ENCODE data around the gene ZNF593OS.

Gene ZNF593OS

DNA sequence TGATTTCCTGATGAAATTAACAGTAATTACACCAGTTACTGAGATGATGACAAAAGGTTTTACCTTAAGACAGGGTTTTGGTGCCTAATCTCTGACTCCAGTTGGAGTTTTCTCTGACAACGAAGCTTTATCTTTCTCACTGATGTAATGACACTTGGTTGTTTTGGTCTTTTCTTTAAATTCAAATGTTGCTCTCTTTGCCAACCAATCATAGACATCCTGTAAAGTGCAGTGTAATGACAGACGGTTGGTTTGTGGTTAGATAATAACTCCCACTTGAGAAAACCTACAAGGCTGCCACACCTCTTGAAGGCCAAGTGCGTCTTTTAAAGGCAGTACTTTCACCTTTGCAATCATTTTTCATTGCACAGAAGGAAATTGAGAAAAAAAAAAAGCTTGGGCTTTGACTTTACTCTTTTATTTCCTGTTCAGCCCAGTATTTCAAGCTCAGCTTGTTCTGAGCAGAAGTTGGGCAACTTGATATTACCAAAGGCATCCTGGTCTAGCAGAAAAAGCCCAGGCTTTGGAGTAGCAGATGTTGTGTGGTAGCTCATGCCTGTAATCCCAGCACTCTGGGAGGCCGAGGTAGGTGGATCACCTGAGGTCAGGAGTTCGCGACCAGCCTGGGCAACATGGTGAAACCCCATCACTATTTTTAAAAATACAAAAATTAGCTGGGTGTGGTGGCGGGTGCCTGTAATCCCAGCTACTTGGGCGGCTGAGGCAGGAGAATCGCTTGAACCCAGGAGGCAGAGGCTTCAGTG lies 45.1 kb downstream of the ZNF593OS start:
- ChIA-PET CTCF (interaction anchor here (0.7 to 1.3 kb wide), 4 partner anchors 22 to 948 kb away, joined by 3 to 4 read pairs (median 4); no protein-coding TSS in a partner anchor), POLR2A (ENCODE audit: low non-redundant PET) (interaction anchor here (0.6 to 0.8 kb wide), 2 partner anchors 15 to 108 kb away, joined by 3 to 6 read pairs; partner anchors contain the start of genes CEP85 and PDIK1L)
- peak; percentile 33 for DNase-seq (ENCODE audit: low spot score)
- TF ChIP-seq, protein P1, sequence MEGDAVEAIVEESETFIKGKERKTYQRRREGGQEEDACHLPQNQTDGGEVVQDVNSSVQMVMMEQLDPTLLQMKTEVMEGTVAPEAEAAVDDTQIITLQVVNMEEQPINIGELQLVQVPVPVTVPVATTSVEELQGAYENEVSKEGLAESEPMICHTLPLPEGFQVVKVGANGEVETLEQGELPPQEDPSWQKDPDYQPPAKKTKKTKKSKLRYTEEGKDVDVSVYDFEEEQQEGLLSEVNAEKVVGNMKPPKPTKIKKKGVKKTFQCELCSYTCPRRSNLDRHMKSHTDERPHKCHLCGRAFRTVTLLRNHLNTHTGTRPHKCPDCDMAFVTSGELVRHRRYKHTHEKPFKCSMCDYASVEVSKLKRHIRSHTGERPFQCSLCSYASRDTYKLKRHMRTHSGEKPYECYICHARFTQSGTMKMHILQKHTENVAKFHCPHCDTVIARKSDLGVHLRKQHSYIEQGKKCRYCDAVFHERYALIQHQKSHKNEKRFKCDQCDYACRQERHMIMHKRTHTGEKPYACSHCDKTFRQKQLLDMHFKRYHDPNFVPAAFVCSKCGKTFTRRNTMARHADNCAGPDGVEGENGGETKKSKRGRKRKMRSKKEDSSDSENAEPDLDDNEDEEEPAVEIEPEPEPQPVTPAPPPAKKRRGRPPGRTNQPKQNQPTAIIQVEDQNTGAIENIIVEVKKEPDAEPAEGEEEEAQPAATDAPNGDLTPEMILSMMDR (conservative IDR thresholded peaks at IDR 0.05; ENCODE audit: low read depth): no peak
- H3K27ac ChIP-seq: peak overlapping the region; percentile 82

DNA sequence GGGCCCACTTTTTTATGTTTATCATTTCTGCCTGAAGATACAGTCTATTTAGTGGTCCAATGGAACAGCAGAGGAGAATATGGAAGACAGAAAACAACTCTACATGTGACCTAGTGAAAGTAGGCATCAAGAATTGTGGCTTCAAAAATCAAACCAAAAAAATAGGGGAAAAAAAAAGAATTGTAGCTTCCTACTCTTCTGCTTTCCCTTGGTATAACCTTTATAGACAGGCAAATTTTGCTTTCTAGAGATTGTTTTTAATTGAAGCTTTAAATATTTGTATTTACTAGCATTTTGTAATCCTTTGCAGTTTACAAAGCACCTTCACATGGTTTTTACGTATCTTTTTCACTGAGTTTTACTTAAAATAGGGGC lies 45.7 kb downstream of the ZNF593OS start:
- TF ChIP-seq, protein P1 (conservative IDR thresholded peaks at IDR 0.05; ENCODE audit: low read depth): no peak
- no peak for DNase-seq (ENCODE audit: low spot score)
- no peak overlapping the region for H3K27ac ChIP-seq
- CTCF ChIA-PET: interaction anchor here (0.7 to 1.0 kb wide), 3 partner anchors 19 to 196 kb away, joined by 3 to 4 read pairs (median 3); no protein-coding TSS in a partner anchor
- POLR2A ChIA-PET (ENCODE audit: low non-redundant PET): no interaction called here

DNA sequence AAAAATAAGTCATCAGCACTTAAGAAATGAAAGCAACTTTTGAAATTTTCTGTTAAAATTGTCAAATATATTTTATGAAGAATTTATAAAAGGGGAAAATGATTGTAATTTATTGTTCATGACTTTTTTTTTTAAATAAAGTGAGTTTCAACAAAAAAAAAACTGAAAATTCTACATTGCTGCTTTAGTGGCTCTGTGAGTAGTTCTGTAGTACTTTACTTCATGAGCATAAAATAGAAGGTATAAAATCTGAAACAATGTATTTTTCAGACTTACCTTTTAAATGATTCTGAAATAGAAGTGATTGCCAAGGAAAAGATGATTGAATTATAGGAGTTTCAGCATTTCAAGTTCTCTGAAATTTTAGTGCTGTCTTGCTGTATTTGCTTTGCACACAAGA lies 46.2 kb downstream of the ZNF593OS start:
- no peak for DNase-seq (ENCODE audit: low spot score)
- TF ChIP-seq, protein P1 (conservative IDR thresholded peaks at IDR 0.05; ENCODE audit: low read depth): no peak
- ChIA-PET POLR2A (ENCODE audit: low non-redundant PET) (no interaction called here), CTCF (interaction anchor here (0.7 kb wide), 1 partner anchor 20 kb away, joined by 3 read pairs; no protein-coding TSS in a partner anchor)
- H3K27ac ChIP-seq: no peak overlapping the region

DNA sequence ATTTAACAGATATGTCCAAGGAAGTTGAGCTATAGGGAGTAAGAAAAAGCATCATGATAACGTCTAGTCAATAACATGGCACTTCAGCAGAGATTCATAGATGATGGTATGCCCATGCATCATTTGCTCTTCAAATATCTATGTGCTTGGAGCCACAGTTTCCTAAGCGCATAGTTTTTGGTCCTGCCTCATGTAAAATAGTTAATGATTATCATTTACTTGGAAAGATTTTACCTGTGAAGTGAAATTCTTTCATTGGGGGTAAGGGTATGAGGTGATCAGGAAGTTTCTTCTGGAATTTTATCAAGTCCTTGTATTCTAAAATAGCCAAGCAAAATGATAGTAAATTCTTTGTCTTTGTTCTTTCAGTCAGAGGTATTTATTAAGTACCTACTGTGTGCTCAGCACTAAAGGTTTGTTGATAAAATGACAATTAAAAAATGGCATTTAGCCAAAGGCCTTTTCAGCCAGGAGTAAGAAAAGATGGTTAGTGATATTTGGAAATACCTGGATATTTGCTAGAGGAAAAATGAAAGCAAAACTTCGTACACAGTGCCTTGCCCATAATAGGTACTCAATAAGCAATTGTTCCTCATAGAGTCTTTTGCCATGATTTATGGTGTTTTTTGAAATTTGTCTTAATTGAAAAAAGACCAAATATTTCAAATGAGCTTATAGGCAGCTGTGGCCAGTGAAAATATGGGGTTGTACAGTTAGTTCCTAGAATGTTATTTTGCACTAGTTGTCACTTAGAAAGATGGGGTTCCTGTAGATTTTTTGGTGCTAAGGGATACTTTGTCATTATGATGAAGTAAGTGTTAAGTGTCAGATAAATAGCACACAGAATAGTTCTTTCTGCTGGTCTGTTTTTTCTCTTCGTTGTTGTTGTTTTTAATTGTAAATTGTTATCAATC lies 47.0 kb downstream of the ZNF593OS start:
- no peak for DNase-seq (ENCODE audit: low spot score)
- POLR2A ChIA-PET (ENCODE audit: low non-redundant PET): no interaction called here
- no peak overlapping the region for H3K27ac ChIP-seq
- TF ChIP-seq, protein P1 (conservative IDR thresholded peaks at IDR 0.05; ENCODE audit: low read depth): no peak
- CTCF ChIA-PET: no interaction called here

DNA sequence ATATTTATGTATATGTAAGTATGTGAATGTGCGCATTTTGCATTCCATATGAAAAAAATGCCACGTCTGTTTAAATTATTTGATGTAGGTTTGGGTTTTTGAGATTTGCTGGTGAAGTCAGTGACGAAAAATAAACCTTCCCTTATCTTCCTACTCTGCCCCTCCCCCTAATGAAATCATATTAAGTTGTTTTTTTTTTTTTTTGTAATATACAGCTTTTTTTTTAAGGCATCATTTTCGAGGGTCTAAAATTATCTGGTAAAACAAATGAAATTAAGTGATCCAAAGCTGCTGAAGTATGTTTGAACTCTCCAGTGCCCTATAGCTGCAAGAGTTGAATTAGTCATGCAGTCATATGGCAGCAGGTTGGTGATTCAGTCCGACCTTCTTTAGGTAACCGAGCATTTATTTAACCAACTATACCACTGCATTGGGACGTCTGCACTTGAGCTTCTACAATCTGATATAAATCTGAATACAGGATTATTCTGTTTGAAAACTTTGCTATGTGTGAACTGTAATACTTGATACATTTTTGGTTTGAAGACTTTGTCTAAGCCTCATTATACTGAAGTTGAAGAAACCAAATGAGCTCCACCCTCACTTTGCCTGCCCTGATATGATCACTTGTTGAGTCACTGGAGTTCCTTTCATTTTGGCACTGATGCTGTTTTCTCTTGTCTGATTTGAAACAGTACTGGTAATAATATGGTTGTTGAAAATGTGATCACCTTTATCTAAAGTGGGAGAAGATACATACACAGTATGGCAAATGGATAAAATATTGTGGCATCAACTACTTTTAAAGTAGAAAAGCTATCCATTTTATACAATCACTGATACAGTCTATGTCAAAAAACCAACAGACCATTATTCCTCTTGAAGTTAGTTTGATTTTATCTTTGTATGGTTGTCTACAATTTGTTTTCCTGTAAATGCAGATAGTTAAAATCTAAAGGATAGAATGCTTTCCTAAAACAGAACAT lies 48.4 kb downstream of the ZNF593OS start:
- DNase-seq (ENCODE audit: low spot score): peak; percentile 74
- POLR2A ChIA-PET (ENCODE audit: low non-redundant PET): no interaction called here
- no peak overlapping the region for H3K27ac ChIP-seq

More for the DNA sequence above, 48.4 kb downstream of the ZNF593OS start:
- CTCF ChIA-PET: interaction anchor here (0.6 to 0.9 kb wide), 4 partner anchors 16 to 231 kb away, joined by 4 to 10 read pairs (median 4); no protein-coding TSS in a partner anchor
- TF ChIP-seq, protein P1 (conservative IDR thresholded peaks at IDR 0.05; ENCODE audit: low read depth): no peak

Data from RWPE1 (cell line).